HCT116 (cell line): ENCODE measurements around the gene CDH4. TPM values are rescaled to one million over a fixed set of nuclear protein-coding genes. Genes with fewer than 3 reads are reported as not detected.

ENCODE experiments used
- ATAC-seq: fragments of 200-7000 bp; cut with Tn5 transposase; 2 replicates; pipeline ENCODE4 v1.9.1; 2020; ENCODE audit warnings: mild to moderate bottlenecking, moderate library complexity
- BruUV-seq: library from RNA; stranded (reverse); fragments of 400-500 nt; replicated peaks from 2 replicates; lab custom pipeline; 2021; lab: Mats Ljungman, UMichigan
- CTCF ChIA-PET: fragments of 300-600 bp; sonication (Branson Sonifier 250); formaldehyde crosslinking; loops from one replicate; lab custom pipeline; 2021; ENCODE audit warnings: antibody characterized with exemption; lab: Charles Lee
- POLR2A ChIA-PET: fragments of 300-600, 350-600 bp; sonication (Branson Sonifier 250); formaldehyde crosslinking; loops from one replicate; lab custom pipeline; 2021; ENCODE audit warnings: antibody characterized with exemption; lab: Charles Lee
- RAD21 ChIA-PET, 2 experiments: fragments of 300-600 bp; sonication (Branson Sonifier 250); formaldehyde crosslinking; loops; one replicate each; lab custom pipeline; 2023; ENCODE audit warnings: low total read pairs in 2 of 2; ENCODE audit not compliant: uncharacterized antibody in 2 of 2, unreplicated experiment in 2 of 2, low non-redundant PET in 1 of 2; lab: Charles Lee
- DNase-seq: peaks from one replicate; pipeline ENCODE4 v3.0.0-alpha.2; 2010; ENCODE audit warnings: low read depth, low spot score
- H2AFZ ChIP-seq: fragments of 200-600 bp; shearing (Covaris generic), sonication (generic); 2 replicates; pipeline ENCODE4 v1.6.1; 2017; ENCODE audit warnings: low read depth, mixed run types, mixed read lengths, antibody characterized with exemption, low read length; ENCODE audit not compliant: poor library complexity, severe bottlenecking
- H3K27ac ChIP-seq: 2 replicates; pipeline ENCODE4 v1.5.1; 2012; ENCODE audit warnings: low read depth, low read length
- H3K27me3 ChIP-seq: fragments of 200-600 bp; sonication (generic); 2 replicates; pipeline ENCODE4 v1.6.1; 2016; ENCODE audit warnings: mixed run types, low read length, mixed read lengths; ENCODE audit not compliant: insufficient read depth
- H3K36me3 ChIP-seq, 2 experiments: fragments of 200-500 bp in 1 of 2; fragments of 200-600 bp in 1 of 2; sonication (Bioruptor generic) in 1 of 2; sonication (generic) in 1 of 2; 2 replicates each; pipeline versions ENCODE4 v1.5.1 to v1.6.1; 2014 to 2016; ENCODE audit warnings: low read length in 2 of 2, inconsistent platforms in 1 of 2, mixed read lengths in 1 of 2, mixed run types in 1 of 2; ENCODE audit not compliant: insufficient read depth in 2 of 2, control insufficient read depth in 1 of 2
- H3K4me1 ChIP-seq, 2 experiments: fragments of 200-600 bp in 1 of 2; sonication (generic) in 1 of 2; 2 replicates each; pipeline versions ENCODE4 v1.5.1 to v1.6.1; 2012 to 2017; ENCODE audit warnings: low read length in 2 of 2, inconsistent platforms in 1 of 2, mild to moderate bottlenecking in 1 of 2, mixed read lengths in 1 of 2, mixed run types in 1 of 2, moderate library complexity in 1 of 2; ENCODE audit not compliant: insufficient read depth in 2 of 2, control insufficient read depth in 1 of 2
- H3K4me2 ChIP-seq: fragments of 200-600 bp; sonication (generic); 2 replicates; pipeline ENCODE4 v1.6.1; 2017; ENCODE audit warnings: mixed run types, low read length, mixed read lengths
- H3K4me3 ChIP-seq, 2 experiments: fragments of 200-600 bp in 1 of 2; sonication (generic) in 1 of 2; replicated peaks in 1 of 2; 2 replicates each; pipeline ENCODE4 v1.5.1; 2011 to 2016; ENCODE audit warnings: low read length in 2 of 2, control low read depth in 1 of 2, low read depth in 1 of 2, mild to moderate bottlenecking in 1 of 2, mixed read lengths in 1 of 2, mixed run types in 1 of 2
- H3K79me2 ChIP-seq: fragments of 200-600 bp; sonication (generic); 2 replicates; pipeline ENCODE4 v1.6.1; 2017; ENCODE audit warnings: mild to moderate bottlenecking, mixed run types, low read length, moderate library complexity, mixed read lengths; ENCODE audit not compliant: insufficient read depth
- H3K9ac ChIP-seq: fragments of 200-600 bp; sonication (generic); 2 replicates; pipeline ENCODE4 v1.6.1; 2016; ENCODE audit warnings: low read length, mixed read lengths
- H3K9me2 ChIP-seq: fragments of 200-600 bp; sonication (generic), shearing (Covaris generic); 2 replicates; pipeline ENCODE4 v1.6.1; 2017; ENCODE audit warnings: mixed run types, mild to moderate bottlenecking, moderate library complexity; ENCODE audit not compliant: insufficient read depth
- H3K9me3 ChIP-seq, 2 experiments: fragments of 200-500 bp in 1 of 2; fragments of 200-600 bp in 1 of 2; sonication (Bioruptor generic) in 1 of 2; sonication (generic) in 1 of 2; 2 replicates each; pipeline ENCODE4 v1.6.1; 2014 to 2017; ENCODE audit warnings: low read length in 2 of 2, mixed read lengths in 2 of 2, inconsistent platforms in 1 of 2, low read depth in 1 of 2, mild to moderate bottlenecking in 1 of 2, mixed run types in 1 of 2, moderate library complexity in 1 of 2; ENCODE audit not compliant: control insufficient read depth in 1 of 2, insufficient read depth in 1 of 2
- H4K20me1 ChIP-seq: fragments of 200-600 bp; sonication (generic), shearing (Covaris generic); 2 replicates; pipeline ENCODE4 v1.6.1; 2017; ENCODE audit warnings: mixed run types, mild to moderate bottlenecking, moderate library complexity; ENCODE audit not compliant: insufficient read depth
- CBX3 ChIP-seq: IDR thresholded peaks from 2 replicates; pipeline ENCODE4 v1.6.1; 2012; ENCODE audit warnings: low read depth
- CEBPB ChIP-seq: IDR thresholded peaks from 2 replicates; pipeline ENCODE4 v1.6.1; 2012; ENCODE audit warnings: low read depth
- EGR1 ChIP-seq: IDR thresholded peaks from 2 replicates; pipeline ENCODE4 v1.6.1; 2012; ENCODE audit warnings: low read depth
- ELF1 ChIP-seq: IDR thresholded peaks from 2 replicates; pipeline ENCODE4 v1.6.1; 2012; ENCODE audit warnings: low read depth, borderline replicate concordance
- EZH2 ChIP-seq: fragments of 200-600 bp; sonication (generic); IDR thresholded peaks from 2 replicates; pipeline ENCODE4 v1.6.1; 2017; ENCODE audit warnings: antibody characterized with exemption, mixed run types
- FOSL1 ChIP-seq: IDR thresholded peaks from 2 replicates; pipeline ENCODE4 v1.6.1; 2012; ENCODE audit warnings: low read depth
- JUND ChIP-seq: IDR thresholded peaks from 2 replicates; pipeline ENCODE4 v1.6.1; 2012
- POLR2A ChIP-seq: IDR thresholded peaks from 2 replicates; pipeline ENCODE4 v1.7.0; 2011; ENCODE audit warnings: borderline replicate concordance; ENCODE audit not compliant: insufficient read depth, insufficient read length; ENCODE audit errors: extremely low read depth
- POLR2AphosphoS5 ChIP-seq: IDR thresholded peaks from 2 replicates; pipeline ENCODE4 v1.6.1; 2011; ENCODE audit warnings: mild to moderate bottlenecking, low read depth, low read length, moderate library complexity
- RAD21 ChIP-seq: IDR thresholded peaks from 2 replicates; pipeline ENCODE4 v1.6.1; 2012; ENCODE audit warnings: low read depth, mild to moderate bottlenecking
- SIN3A ChIP-seq: IDR thresholded peaks from 2 replicates; pipeline ENCODE4 v1.6.1; 2012; ENCODE audit warnings: low read depth
- SRF ChIP-seq: IDR thresholded peaks from 2 replicates; pipeline ENCODE4 v1.6.1; 2012; ENCODE audit warnings: low read depth
- TCF7L2 ChIP-seq: IDR thresholded peaks from 2 replicates; pipeline ENCODE4 v1.7.0; 2011; ENCODE audit warnings: borderline replicate concordance, inconsistent platforms; ENCODE audit not compliant: insufficient read depth, insufficient read length; ENCODE audit errors: extremely low read depth
- YY1 ChIP-seq: IDR thresholded peaks from 2 replicates; pipeline ENCODE4 v1.6.1; 2011; ENCODE audit warnings: low read length, low read depth, moderate library complexity, mild to moderate bottlenecking; ENCODE audit not compliant: insufficient replicate concordance; ENCODE audit errors: extremely low read depth
- ZFX ChIP-seq: fragments of 450-650 bp; IDR thresholded peaks from 2 replicates; pipeline ENCODE4 v1.6.1; 2017
- intact Hi-C: fragments of 100-400 bp; cut with micrococcal nuclease; formaldehyde crosslinking; loops from 2 replicates; pipeline ENCODE4 v1.10.0; 2022
- total RNA-seq: library from RNA; stranded (reverse); gene quantifications from one replicate; pipeline ENCODE4 v1.2.1, GENCODE V29; 2021; ENCODE audit not compliant: unreplicated experiment
- TF ChIP-seq, protein P1 (sequence below), 3 experiments: fragments of 200-600 bp in 1 of 3; sonication (generic) in 1 of 3; IDR thresholded peaks in 2 of 3; conservative IDR thresholded peaks in 1 of 3; 2 replicates each; pipeline ENCODE4 v1.5.1; 2012 to 2017; ENCODE audit warnings: low read depth in 2 of 3, low read length in 2 of 3, antibody characterized with exemption in 1 of 3, borderline replicate concordance in 1 of 3, control low read depth in 1 of 3, mild to moderate bottlenecking in 1 of 3, mixed read lengths in 1 of 3, mixed run types in 1 of 3, moderate library complexity in 1 of 3; ENCODE audit not compliant: insufficient read depth in 1 of 3
- TF ChIP-seq, protein P2 (sequence below): IDR thresholded peaks from 2 replicates; pipeline ENCODE4 v1.6.1; 2012
- TF ChIP-seq, protein P3 (sequence below): IDR thresholded peaks from 2 replicates; pipeline ENCODE4 v1.6.1; 2012
- TF ChIP-seq, protein P4 (sequence below): IDR thresholded peaks from 2 replicates; pipeline ENCODE4 v1.6.1; 2011; ENCODE audit warnings: mild to moderate bottlenecking, low read length, moderate library complexity; ENCODE audit not compliant: insufficient replicate concordance; ENCODE audit errors: extremely low read depth

CDH4 gene
- total RNA-seq, 1 experiment from 2014 or later = not detected

DNA sequence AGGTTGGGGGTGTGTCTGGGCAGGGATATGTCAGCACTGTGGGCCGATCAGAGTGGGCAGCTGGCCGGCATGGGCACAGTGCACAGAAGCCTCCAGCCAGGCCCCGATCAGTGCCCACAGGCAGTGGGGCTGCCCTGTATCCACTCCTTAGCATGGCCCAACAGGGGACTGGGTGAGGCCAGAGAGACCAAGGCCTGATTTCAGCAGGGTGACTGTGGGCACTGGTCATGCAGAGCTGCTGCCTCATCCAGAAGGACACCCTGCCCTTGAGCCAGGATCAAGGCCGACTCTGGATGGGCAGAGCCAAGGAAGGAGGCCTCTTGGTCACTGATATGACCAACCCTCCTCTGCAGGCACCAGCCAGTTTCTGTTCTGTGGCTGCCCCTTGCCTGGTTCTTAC is 159.7 kb downstream of the CDH4 start:
- ChIA-PET RAD21 (no interaction called here), POLR2A (no interaction called here), CTCF (no interaction called here)
- H3K9me2 ChIP-seq = no peaks in the 10 kb centered on the region
- H3K27me3 ChIP-seq = no peaks in the 10 kb centered on the region
- no peaks in the 10 kb centered on the region for H4K20me1 ChIP-seq
- TF ChIP-seq EGR1 = no peak
- no peaks in the 10 kb centered on the region for H3K36me3 ChIP-seq
- no peaks in the 10 kb centered on the region; a peak in 2 of 4 replicates for H3K9me3 ChIP-seq
- H3K4me3 ChIP-seq = no peak overlapping the region
- no peak overlapping the region for H3K27ac ChIP-seq
- no peak for ATAC-seq
- H2AFZ ChIP-seq = no peak overlapping the region
- DNase-seq = no peak
- no peaks in the 10 kb centered on the region for H3K79me2 ChIP-seq
- intact Hi-C loops = no loop called here
- no peak overlapping the region for H3K9ac ChIP-seq
- no peak overlapping the region for H3K4me2 ChIP-seq
- H3K4me1 ChIP-seq = no peaks in the 10 kb centered on the region
- no TSS peak for BruUV-seq

DNA sequence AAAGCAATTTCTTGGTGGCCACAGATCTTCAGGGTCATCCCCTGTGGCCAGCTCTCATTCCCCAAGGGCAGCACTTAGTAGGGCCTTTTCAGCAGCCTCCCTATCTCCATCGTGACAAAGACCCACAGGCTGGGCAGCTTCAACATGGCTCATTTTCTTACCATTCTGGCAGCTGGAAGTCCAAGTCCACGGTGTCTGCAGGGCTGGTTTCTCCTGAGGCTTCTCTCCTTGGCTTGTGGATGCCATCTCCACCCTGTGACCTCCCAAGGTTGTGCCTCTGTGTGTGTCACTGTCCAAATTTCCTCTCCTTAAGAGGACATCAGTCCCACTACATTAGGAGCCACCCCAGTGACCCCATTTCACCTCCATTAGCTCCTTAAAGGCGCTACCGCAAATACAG is 161.7 kb downstream of the CDH4 start:
- no peaks in the 10 kb centered on the region for H3K79me2 ChIP-seq
- H3K27me3 ChIP-seq = no peaks in the 10 kb centered on the region
- no peak overlapping the region for H3K27ac ChIP-seq
- no peaks in the 10 kb centered on the region for H3K4me1 ChIP-seq
- H3K9ac ChIP-seq = no peak overlapping the region
- no peaks in the 10 kb centered on the region; a peak in 2 of 4 replicates for H3K9me3 ChIP-seq
- no peak for DNase-seq
- CTCF ChIA-PET = no interaction called here
- no peak overlapping the region for H2AFZ ChIP-seq
- ATAC-seq = no peak
- no peaks in the 10 kb centered on the region for H3K36me3 ChIP-seq
- H4K20me1 ChIP-seq = no peaks in the 10 kb centered on the region
- BruUV-seq = no TSS peak
- intact Hi-C loops = no loop called here
- H3K9me2 ChIP-seq = no peaks in the 10 kb centered on the region
- H3K4me2 ChIP-seq = no peak overlapping the region
- RAD21 ChIA-PET = no interaction called here
- no peak overlapping the region for H3K4me3 ChIP-seq
- no peak for TF ChIP-seq SRF
- TF ChIP-seq, protein P1, sequence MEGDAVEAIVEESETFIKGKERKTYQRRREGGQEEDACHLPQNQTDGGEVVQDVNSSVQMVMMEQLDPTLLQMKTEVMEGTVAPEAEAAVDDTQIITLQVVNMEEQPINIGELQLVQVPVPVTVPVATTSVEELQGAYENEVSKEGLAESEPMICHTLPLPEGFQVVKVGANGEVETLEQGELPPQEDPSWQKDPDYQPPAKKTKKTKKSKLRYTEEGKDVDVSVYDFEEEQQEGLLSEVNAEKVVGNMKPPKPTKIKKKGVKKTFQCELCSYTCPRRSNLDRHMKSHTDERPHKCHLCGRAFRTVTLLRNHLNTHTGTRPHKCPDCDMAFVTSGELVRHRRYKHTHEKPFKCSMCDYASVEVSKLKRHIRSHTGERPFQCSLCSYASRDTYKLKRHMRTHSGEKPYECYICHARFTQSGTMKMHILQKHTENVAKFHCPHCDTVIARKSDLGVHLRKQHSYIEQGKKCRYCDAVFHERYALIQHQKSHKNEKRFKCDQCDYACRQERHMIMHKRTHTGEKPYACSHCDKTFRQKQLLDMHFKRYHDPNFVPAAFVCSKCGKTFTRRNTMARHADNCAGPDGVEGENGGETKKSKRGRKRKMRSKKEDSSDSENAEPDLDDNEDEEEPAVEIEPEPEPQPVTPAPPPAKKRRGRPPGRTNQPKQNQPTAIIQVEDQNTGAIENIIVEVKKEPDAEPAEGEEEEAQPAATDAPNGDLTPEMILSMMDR (IDR thresholded peaks at IDR 0.05 in 2 of 3, conservative IDR thresholded peaks at IDR 0.05 in 1 of 3; ENCODE audit: borderline replicate concordance in 1 of 3, insufficient read depth in 1 of 3, low read depth in 2 of 3, low read length in 2 of 3) = no peak
- no peak for TF ChIP-seq CEBPB
- no peak for TF ChIP-seq SIN3A
- TF ChIP-seq POLR2A = no peak
- TF ChIP-seq EZH2 = no peak
- TF ChIP-seq, protein P2, sequence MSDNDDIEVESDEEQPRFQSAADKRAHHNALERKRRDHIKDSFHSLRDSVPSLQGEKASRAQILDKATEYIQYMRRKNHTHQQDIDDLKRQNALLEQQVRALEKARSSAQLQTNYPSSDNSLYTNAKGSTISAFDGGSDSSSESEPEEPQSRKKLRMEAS = no peak
- TF ChIP-seq EGR1 = no peak
- TF ChIP-seq FOSL1 = no peak
- no peak for TF ChIP-seq POLR2AphosphoS5
- no peak for TF ChIP-seq JUND
- TF ChIP-seq ZFX = no peak
- TF ChIP-seq, protein P3, sequence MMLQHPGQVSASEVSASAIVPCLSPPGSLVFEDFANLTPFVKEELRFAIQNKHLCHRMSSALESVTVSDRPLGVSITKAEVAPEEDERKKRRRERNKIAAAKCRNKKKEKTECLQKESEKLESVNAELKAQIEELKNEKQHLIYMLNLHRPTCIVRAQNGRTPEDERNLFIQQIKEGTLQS = no peak
- TF ChIP-seq CBX3 = no peak
- TF ChIP-seq TCF7L2 = no peak
- TF ChIP-seq, protein P4, sequence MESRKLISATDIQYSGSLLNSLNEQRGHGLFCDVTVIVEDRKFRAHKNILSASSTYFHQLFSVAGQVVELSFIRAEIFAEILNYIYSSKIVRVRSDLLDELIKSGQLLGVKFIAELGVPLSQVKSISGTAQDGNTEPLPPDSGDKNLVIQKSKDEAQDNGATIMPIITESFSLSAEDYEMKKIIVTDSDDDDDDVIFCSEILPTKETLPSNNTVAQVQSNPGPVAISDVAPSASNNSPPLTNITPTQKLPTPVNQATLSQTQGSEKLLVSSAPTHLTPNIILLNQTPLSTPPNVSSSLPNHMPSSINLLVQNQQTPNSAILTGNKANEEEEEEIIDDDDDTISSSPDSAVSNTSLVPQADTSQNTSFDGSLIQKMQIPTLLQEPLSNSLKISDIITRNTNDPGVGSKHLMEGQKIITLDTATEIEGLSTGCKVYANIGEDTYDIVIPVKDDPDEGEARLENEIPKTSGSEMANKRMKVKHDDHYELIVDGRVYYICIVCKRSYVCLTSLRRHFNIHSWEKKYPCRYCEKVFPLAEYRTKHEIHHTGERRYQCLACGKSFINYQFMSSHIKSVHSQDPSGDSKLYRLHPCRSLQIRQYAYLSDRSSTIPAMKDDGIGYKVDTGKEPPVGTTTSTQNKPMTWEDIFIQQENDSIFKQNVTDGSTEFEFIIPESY = no peak
- no peak for TF ChIP-seq ELF1
- TF ChIP-seq RAD21 = no peak
- TF ChIP-seq YY1 = no peak
- POLR2A ChIA-PET = no interaction called here
